Measurements from ENCODE around the gene SLC38A2.
A peak's percentile ranks its signal among the peaks of the same experiment; 100 is the strongest.

GRCh38 chr12:46383654-46384450 is 11.3 kb upstream of the SLC38A2 start:
- TF ChIP-seq POLR2AphosphoS5 (IDR thresholded peaks at IDR 0.05; ENCODE audit: low read depth, low read length) (peak; percentile 49; the same call in 1 of the 2 replicates), POLR2A (IDR thresholded peaks at IDR 0.05; ENCODE audit: low read depth, low read length) (peak; percentile 58)
